Activated T-helper 17 cell treated with anti-CD3 and anti-CD28 coated beads, Interleukin-2, amount 50 U/mL, for 72 hours (primary cell): ENCODE data around the gene DHX58. TPM values are rescaled to one million over a fixed set of nuclear protein-coding genes. Genes with fewer than 3 reads are reported as not detected.
A peak's percentile ranks its signal among the peaks of the same experiment; 100 is the strongest.

Source experiments
- ATAC-seq: fragments of 150-1000 bp; cut with Tn5 transposase; replicated peaks from 2 replicates; pipeline ENCODE4 v1.10.0; 2021; ENCODE audit warnings: mild to moderate bottlenecking, moderate library complexity
- H3K27ac Mint-ChIP-seq: one replicate; pipeline ENCODE4 v1.8.0; 2022; ENCODE audit warnings: mixed read lengths
- H3K27me3 Mint-ChIP-seq: one replicate; pipeline ENCODE4 v1.8.0; 2022; ENCODE audit warnings: mixed read lengths
- H3K36me3 Mint-ChIP-seq: one replicate; pipeline ENCODE4 v1.8.0; 2022; ENCODE audit warnings: low read depth, mild to moderate bottlenecking, mixed read lengths
- H3K4me1 Mint-ChIP-seq: one replicate; pipeline ENCODE4 v1.8.0; 2022; ENCODE audit warnings: mixed read lengths
- H3K4me3 Mint-ChIP-seq: one replicate; pipeline ENCODE4 v1.8.0; 2022; ENCODE audit warnings: mild to moderate bottlenecking, mixed read lengths
- H3K9me3 Mint-ChIP-seq: one replicate; pipeline ENCODE4 v1.8.0; 2022; ENCODE audit warnings: mixed read lengths
- total RNA-seq, 2 donors: library from RNA; stranded (reverse); gene quantifications; one replicate each; pipeline ENCODE4 v1.2.3, GENCODE V29; 2022

The DHX58 gene
- total RNA-seq, 2 donors from 2014 or later = 12.0 to 19.1 TPM

GRCh38 chr17:42135664-42136653, 23.4 kb upstream of the DHX58 start:
- peaks cover 66% of the 10 kb centered on the region for H3K36me3 Mint-ChIP-seq
- H3K9me3 Mint-ChIP-seq = no peaks in the 10 kb centered on the region
- H3K4me1 Mint-ChIP-seq = peaks cover 29% of the 10 kb centered on the region
- no peaks in the 10 kb centered on the region for H3K27me3 Mint-ChIP-seq
- peak overlapping the region; percentile 71 for H3K27ac Mint-ChIP-seq
- ATAC-seq = no peak
- peak overlapping the region; percentile 35 for H3K4me3 Mint-ChIP-seq

GRCh38 chr17:42135151-42135550, 22.6 kb upstream of the DHX58 start:
- Mint-ChIP-seq H3K27me3 (no peaks in the 10 kb centered on the region), H3K27ac (peak overlapping the region; percentile 71), H3K4me3 (no peak overlapping the region), H3K4me1 (peaks cover 29% of the 10 kb centered on the region), H3K36me3 (peaks cover 70% of the 10 kb centered on the region), H3K9me3 (no peaks in the 10 kb centered on the region)
- ATAC-seq = no peak

GRCh38 chr17:42133461-42134041, 21.0 kb upstream of the DHX58 start:
- Mint-ChIP-seq H3K9me3 (no peaks in the 10 kb centered on the region), H3K4me3 (peak overlapping the region; percentile 44), H3K4me1 (peaks cover 29% of the 10 kb centered on the region), H3K27ac (peak overlapping the region; percentile 80), H3K36me3 (peaks cover 86% of the 10 kb centered on the region), H3K27me3 (no peaks in the 10 kb centered on the region)
- peak; percentile 73 for ATAC-seq

- Mint-ChIP-seq H3K4me3 (peak overlapping the region; percentile 44), H3K27me3 (no peaks in the 10 kb centered on the region), H3K36me3 (peaks cover 88% of the 10 kb centered on the region), H3K27ac (peak overlapping the region; percentile 80), H3K9me3 (no peaks in the 10 kb centered on the region), H3K4me1 (peaks cover 29% of the 10 kb centered on the region)
- ATAC-seq = peak; percentile 93
Observed at GRCh38 chr17:42132941-42133340, 20.4 kb upstream of the DHX58 start.

GRCh38 chr17:42131981-42132432, 19.5 kb upstream of the DHX58 start:
- Mint-ChIP-seq H3K9me3 (no peaks in the 10 kb centered on the region), H3K36me3 (peaks cover 88% of the 10 kb centered on the region), H3K4me3 (no peak overlapping the region), H3K4me1 (peaks cover 29% of the 10 kb centered on the region), H3K27me3 (no peaks in the 10 kb centered on the region), H3K27ac (peak overlapping the region; percentile 80)
- no peak for ATAC-seq

GRCh38 chr17:42131232-42131631, 18.7 kb upstream of the DHX58 start:
- Mint-ChIP-seq H3K4me3 (no peak overlapping the region), H3K27ac (peak overlapping the region; percentile 80), H3K36me3 (peaks cover 88% of the 10 kb centered on the region), H3K9me3 (no peaks in the 10 kb centered on the region), H3K27me3 (no peaks in the 10 kb centered on the region), H3K4me1 (peaks cover 25% of the 10 kb centered on the region)
- ATAC-seq = no peak

GRCh38 chr17:42130310-42130936, 17.9 kb upstream of the DHX58 start:
- no peaks in the 10 kb centered on the region for H3K9me3 Mint-ChIP-seq
- peaks cover 88% of the 10 kb centered on the region for H3K36me3 Mint-ChIP-seq
- H3K4me1 Mint-ChIP-seq = peaks cover 17% of the 10 kb centered on the region
- no peak overlapping the region for H3K4me3 Mint-ChIP-seq
- no peaks in the 10 kb centered on the region for H3K27me3 Mint-ChIP-seq
- no peak for ATAC-seq
- peak overlapping the region; percentile 80 for H3K27ac Mint-ChIP-seq

- Mint-ChIP-seq H3K4me1 (peaks cover 16% of the 10 kb centered on the region), H3K9me3 (no peaks in the 10 kb centered on the region), H3K27ac (peak overlapping the region; percentile 48), H3K4me3 (no peak overlapping the region), H3K36me3 (peaks cover 91% of the 10 kb centered on the region), H3K27me3 (no peaks in the 10 kb centered on the region)
- no peak for ATAC-seq
Observed at GRCh38 chr17:42129109-42129837, 16.8 kb upstream of the DHX58 start.

- no peak overlapping the region for H3K4me3 Mint-ChIP-seq
- H3K36me3 Mint-ChIP-seq = peaks cover 78% of the 10 kb centered on the region
- ATAC-seq = no peak
- no peaks in the 10 kb centered on the region for H3K9me3 Mint-ChIP-seq
- H3K27me3 Mint-ChIP-seq = no peaks in the 10 kb centered on the region
- H3K4me1 Mint-ChIP-seq = peaks cover 6% of the 10 kb centered on the region
- H3K27ac Mint-ChIP-seq = peak overlapping the region; percentile 12
Observed at GRCh38 chr17:42127414-42127813, 14.9 kb upstream of the DHX58 start.

GRCh38 chr17:42126836-42127235, 14.3 kb upstream of the DHX58 start:
- ATAC-seq = no peak
- Mint-ChIP-seq H3K9me3 (no peaks in the 10 kb centered on the region), H3K4me3 (no peak overlapping the region), H3K36me3 (peaks cover 77% of the 10 kb centered on the region), H3K27ac (peak overlapping the region; percentile 12), H3K27me3 (no peaks in the 10 kb centered on the region), H3K4me1 (peaks cover 5% of the 10 kb centered on the region)

GRCh38 chr17:42125565-42125964, 13.1 kb upstream of the DHX58 start:
- Mint-ChIP-seq H3K4me1 (no peaks in the 10 kb centered on the region), H3K27ac (no peak overlapping the region), H3K27me3 (no peaks in the 10 kb centered on the region), H3K36me3 (peaks cover 66% of the 10 kb centered on the region), H3K4me3 (no peak overlapping the region), H3K9me3 (no peaks in the 10 kb centered on the region)
- ATAC-seq = no peak

GRCh38 chr17:42124256-42124655, 11.7 kb upstream of the DHX58 start:
- no peak for ATAC-seq
- Mint-ChIP-seq H3K27me3 (no peaks in the 10 kb centered on the region), H3K36me3 (peaks cover 53% of the 10 kb centered on the region), H3K4me1 (no peaks in the 10 kb centered on the region), H3K4me3 (no peak overlapping the region), H3K27ac (peak overlapping the region; percentile 41), H3K9me3 (no peaks in the 10 kb centered on the region)

GRCh38 chr17:42122371-42123303, 10.1 kb upstream of the DHX58 start, which contains the start of gene HSPB9:
Gene HSPB9 (plus strand): TSS chr17:42122804. CDS start chr17:42122851, 47 bp downstream.
- Mint-ChIP-seq H3K27me3 (no peaks in the 10 kb centered on the region), H3K4me1 (peaks cover 7% of the 10 kb centered on the region), H3K27ac (peak within 1 kb of the TSS; percentile 83), H3K9me3 (no peaks in the 10 kb centered on the region), H3K4me3 (peak within 1 kb of the TSS; percentile 77), H3K36me3 (peaks cover 46% of the 10 kb centered on the region)
- ATAC-seq = no peak
